SU-DHL-6 (cell line): ENCODE measurements around the gene COL4A1.

ENCODE experiments used
- EZH2phosphoT487 ChIP-seq: fragments of 200-600 bp; sonication (generic), shearing (Covaris generic); conservative IDR thresholded peaks from 2 replicates; pipeline ENCODE4 v1.6.1; 2018; ENCODE audit warnings: mild to moderate bottlenecking, antibody characterized with exemption, low read length, moderate library complexity, mixed read lengths
- TF ChIP-seq, protein P1 (sequence below): fragments of 200-600 bp; sonication (generic); IDR thresholded peaks from one replicate; pipeline ENCODE4 v1.5.1; 2017; ENCODE audit warnings: antibody characterized with exemption, mild to moderate bottlenecking, low read length, moderate library complexity; ENCODE audit not compliant: insufficient read depth, poor library complexity, severe bottlenecking

DNA sequence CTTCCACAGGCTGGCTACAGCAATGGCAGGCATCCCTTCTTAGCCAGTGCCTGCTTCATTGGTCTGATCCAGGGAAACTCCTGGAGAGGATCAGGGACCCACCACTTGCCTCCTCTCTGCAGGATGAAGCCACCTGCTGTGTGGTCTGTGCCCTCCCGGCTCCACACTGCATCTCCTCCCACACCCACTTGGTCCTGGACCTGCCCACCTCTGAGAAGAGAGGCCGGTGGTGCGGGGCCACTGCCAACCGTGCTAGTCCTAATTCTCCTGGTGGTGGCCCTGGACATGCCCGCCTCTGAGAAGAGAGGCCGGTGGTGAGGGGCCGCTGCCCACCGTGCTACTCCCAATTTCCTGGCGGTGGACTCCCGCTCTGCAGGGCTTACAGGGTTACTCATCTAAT lies 98.8 kb downstream of the COL4A1 start:
- TF ChIP-seq, protein P1, sequence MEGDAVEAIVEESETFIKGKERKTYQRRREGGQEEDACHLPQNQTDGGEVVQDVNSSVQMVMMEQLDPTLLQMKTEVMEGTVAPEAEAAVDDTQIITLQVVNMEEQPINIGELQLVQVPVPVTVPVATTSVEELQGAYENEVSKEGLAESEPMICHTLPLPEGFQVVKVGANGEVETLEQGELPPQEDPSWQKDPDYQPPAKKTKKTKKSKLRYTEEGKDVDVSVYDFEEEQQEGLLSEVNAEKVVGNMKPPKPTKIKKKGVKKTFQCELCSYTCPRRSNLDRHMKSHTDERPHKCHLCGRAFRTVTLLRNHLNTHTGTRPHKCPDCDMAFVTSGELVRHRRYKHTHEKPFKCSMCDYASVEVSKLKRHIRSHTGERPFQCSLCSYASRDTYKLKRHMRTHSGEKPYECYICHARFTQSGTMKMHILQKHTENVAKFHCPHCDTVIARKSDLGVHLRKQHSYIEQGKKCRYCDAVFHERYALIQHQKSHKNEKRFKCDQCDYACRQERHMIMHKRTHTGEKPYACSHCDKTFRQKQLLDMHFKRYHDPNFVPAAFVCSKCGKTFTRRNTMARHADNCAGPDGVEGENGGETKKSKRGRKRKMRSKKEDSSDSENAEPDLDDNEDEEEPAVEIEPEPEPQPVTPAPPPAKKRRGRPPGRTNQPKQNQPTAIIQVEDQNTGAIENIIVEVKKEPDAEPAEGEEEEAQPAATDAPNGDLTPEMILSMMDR = no peak
- no peak for TF ChIP-seq EZH2phosphoT487
